ENCODE measurements around the gene ANKRD40CL. TPM values are rescaled to one million over a fixed set of nuclear protein-coding genes. Genes with fewer than 3 reads are reported as not detected.

Gene ANKRD40CL
- total and polyA plus RNA-seq, 4 donors = not detected

DNA sequence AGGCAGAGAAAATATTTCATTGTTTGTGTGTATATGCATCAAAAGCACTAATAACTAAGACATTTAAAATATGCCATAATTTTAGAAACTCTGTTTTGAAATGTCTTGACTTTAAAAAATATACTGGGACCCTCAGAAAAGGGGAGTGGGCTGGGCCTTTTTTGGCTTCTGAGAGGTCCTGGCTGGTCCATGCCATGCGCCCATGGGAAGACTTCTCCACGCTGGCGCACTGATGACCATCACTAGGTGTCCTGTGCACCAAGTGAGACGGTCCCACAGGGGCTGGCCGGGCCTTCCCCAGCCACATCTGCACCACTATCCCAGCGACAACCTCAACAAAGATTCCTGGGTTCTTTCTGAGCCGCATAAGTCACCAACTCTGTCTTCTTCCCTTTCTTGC lies 41.1 kb upstream of the ANKRD40CL start:
- Histone ChIP-seq H3K4me1 (ENCODE audit: control insufficient read depth in 4 of 4, insufficient read depth in 4 of 4, low read length in 3 of 4) (peaks cover 3 to 39% (median 14%) of the 10 kb centered on the region in 4 donors), H3K36me3 (ENCODE audit: control insufficient read depth in 4 of 4, insufficient read depth in 3 of 4, low read depth in 1 of 4, low read length in 3 of 4) (no peaks in the 10 kb centered on the region), H3K9me3 (ENCODE audit: control insufficient read depth in 4 of 4, low read length in 3 of 4) (no peaks in the 10 kb centered on the region), H3K27me3 (ENCODE audit: control insufficient read depth in 4 of 4, insufficient read depth in 4 of 4, low read length in 3 of 4) (no peaks in the 10 kb centered on the region), H3K27ac (ENCODE audit: low read depth in 1 of 2, low read length in 2 of 2) (no peak overlapping the region), H3K4me3 (ENCODE audit: low read depth in 1 of 3, low read length in 3 of 3) (no peak overlapping the region), H3K9ac (ENCODE audit: low read depth in 1 of 2, low read length in 2 of 2) (no peak overlapping the region)
- WGBS = 96% methylated on average over 7 of the region's 7 CpGs
- DNase-seq (ENCODE audit: low spot score) = no peak
- no peak for TF ChIP-seq HNF4A (conservative IDR thresholded peaks at IDR 0.05)
- TF ChIP-seq, protein P1, sequence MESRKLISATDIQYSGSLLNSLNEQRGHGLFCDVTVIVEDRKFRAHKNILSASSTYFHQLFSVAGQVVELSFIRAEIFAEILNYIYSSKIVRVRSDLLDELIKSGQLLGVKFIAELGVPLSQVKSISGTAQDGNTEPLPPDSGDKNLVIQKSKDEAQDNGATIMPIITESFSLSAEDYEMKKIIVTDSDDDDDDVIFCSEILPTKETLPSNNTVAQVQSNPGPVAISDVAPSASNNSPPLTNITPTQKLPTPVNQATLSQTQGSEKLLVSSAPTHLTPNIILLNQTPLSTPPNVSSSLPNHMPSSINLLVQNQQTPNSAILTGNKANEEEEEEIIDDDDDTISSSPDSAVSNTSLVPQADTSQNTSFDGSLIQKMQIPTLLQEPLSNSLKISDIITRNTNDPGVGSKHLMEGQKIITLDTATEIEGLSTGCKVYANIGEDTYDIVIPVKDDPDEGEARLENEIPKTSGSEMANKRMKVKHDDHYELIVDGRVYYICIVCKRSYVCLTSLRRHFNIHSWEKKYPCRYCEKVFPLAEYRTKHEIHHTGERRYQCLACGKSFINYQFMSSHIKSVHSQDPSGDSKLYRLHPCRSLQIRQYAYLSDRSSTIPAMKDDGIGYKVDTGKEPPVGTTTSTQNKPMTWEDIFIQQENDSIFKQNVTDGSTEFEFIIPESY (IDR thresholded peaks at IDR 0.05) = no peak
- no peak for TF ChIP-seq EGR1 (IDR thresholded peaks at IDR 0.05; ENCODE audit: low read depth in 2 of 2)
- TF ChIP-seq SP1 (IDR thresholded peaks at IDR 0.05) = no peak
- no peak for TF ChIP-seq YY1 (IDR thresholded peaks at IDR 0.05)
- TF ChIP-seq RXRA (IDR thresholded peaks at IDR 0.05) = no peak
- TF ChIP-seq JUND (IDR thresholded peaks at IDR 0.05) = no peak
- TF ChIP-seq FOXA2 (IDR thresholded peaks at IDR 0.05) = no peak
- TF ChIP-seq HNF4G (IDR thresholded peaks at IDR 0.05) = no peak
- TF ChIP-seq NR2F2 (IDR thresholded peaks at IDR 0.05) = no peak
- no peak for TF ChIP-seq GABPA (IDR thresholded peaks at IDR 0.05 in 1 of 2, conservative IDR thresholded peaks at IDR 0.05 in 1 of 2)
- TF ChIP-seq, protein P2, sequence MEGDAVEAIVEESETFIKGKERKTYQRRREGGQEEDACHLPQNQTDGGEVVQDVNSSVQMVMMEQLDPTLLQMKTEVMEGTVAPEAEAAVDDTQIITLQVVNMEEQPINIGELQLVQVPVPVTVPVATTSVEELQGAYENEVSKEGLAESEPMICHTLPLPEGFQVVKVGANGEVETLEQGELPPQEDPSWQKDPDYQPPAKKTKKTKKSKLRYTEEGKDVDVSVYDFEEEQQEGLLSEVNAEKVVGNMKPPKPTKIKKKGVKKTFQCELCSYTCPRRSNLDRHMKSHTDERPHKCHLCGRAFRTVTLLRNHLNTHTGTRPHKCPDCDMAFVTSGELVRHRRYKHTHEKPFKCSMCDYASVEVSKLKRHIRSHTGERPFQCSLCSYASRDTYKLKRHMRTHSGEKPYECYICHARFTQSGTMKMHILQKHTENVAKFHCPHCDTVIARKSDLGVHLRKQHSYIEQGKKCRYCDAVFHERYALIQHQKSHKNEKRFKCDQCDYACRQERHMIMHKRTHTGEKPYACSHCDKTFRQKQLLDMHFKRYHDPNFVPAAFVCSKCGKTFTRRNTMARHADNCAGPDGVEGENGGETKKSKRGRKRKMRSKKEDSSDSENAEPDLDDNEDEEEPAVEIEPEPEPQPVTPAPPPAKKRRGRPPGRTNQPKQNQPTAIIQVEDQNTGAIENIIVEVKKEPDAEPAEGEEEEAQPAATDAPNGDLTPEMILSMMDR (IDR thresholded peaks at IDR 0.05; ENCODE audit: low read depth, low read length, missing input control) = no peak
- TF ChIP-seq FOXA1 (IDR thresholded peaks at IDR 0.05) = no peak
- TF ChIP-seq, protein P3, sequence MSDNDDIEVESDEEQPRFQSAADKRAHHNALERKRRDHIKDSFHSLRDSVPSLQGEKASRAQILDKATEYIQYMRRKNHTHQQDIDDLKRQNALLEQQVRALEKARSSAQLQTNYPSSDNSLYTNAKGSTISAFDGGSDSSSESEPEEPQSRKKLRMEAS (IDR thresholded peaks at IDR 0.05) = no peak
- TF ChIP-seq, protein P4, sequence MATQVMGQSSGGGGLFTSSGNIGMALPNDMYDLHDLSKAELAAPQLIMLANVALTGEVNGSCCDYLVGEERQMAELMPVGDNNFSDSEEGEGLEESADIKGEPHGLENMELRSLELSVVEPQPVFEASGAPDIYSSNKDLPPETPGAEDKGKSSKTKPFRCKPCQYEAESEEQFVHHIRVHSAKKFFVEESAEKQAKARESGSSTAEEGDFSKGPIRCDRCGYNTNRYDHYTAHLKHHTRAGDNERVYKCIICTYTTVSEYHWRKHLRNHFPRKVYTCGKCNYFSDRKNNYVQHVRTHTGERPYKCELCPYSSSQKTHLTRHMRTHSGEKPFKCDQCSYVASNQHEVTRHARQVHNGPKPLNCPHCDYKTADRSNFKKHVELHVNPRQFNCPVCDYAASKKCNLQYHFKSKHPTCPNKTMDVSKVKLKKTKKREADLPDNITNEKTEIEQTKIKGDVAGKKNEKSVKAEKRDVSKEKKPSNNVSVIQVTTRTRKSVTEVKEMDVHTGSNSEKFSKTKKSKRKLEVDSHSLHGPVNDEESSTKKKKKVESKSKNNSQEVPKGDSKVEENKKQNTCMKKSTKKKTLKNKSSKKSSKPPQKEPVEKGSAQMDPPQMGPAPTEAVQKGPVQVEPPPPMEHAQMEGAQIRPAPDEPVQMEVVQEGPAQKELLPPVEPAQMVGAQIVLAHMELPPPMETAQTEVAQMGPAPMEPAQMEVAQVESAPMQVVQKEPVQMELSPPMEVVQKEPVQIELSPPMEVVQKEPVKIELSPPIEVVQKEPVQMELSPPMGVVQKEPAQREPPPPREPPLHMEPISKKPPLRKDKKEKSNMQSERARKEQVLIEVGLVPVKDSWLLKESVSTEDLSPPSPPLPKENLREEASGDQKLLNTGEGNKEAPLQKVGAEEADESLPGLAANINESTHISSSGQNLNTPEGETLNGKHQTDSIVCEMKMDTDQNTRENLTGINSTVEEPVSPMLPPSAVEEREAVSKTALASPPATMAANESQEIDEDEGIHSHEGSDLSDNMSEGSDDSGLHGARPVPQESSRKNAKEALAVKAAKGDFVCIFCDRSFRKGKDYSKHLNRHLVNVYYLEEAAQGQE (IDR thresholded peaks at IDR 0.05) = no peak
- no peak for TF ChIP-seq RAD21 (IDR thresholded peaks at IDR 0.05)
- TF ChIP-seq TAF1 (conservative IDR thresholded peaks at IDR 0.05) = no peak
- TF ChIP-seq, protein P5, sequence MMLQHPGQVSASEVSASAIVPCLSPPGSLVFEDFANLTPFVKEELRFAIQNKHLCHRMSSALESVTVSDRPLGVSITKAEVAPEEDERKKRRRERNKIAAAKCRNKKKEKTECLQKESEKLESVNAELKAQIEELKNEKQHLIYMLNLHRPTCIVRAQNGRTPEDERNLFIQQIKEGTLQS (IDR thresholded peaks at IDR 0.05) = no peak

Data from liver (tissue), 9 donors.